ENCODE results near the gene LRRC4B.
"Not testable (repeated sequence)": the region's sequence is repeated elsewhere in the genome, so short reads cannot be mapped to it uniquely, and the experiment has no call there.

The LRRC4B gene

GRCh38 chr19:50537306-50537685 is 30.9 kb downstream of the LRRC4B start:
- ChIA-PET POLR2A (ENCODE audit: low non-redundant PET) (no interaction called here), CTCF (interaction anchor here (0.6 to 2.6 kb wide), 14 partner anchors 8 to 486 kb away, joined by 3 to 23 read pairs (median 4); no protein-coding TSS in a partner anchor)
- no peak overlapping the region for H3K27ac ChIP-seq
- TF ChIP-seq CTCF (conservative IDR thresholded peaks at IDR 0.05; ENCODE audit: low read depth) = no peak
- DNase-seq (ENCODE audit: low spot score) = no peak

- POLR2A ChIA-PET (ENCODE audit: low non-redundant PET) = no interaction called here
- no peak overlapping the region for H3K27ac ChIP-seq
- no peak for TF ChIP-seq CTCF (conservative IDR thresholded peaks at IDR 0.05; ENCODE audit: low read depth)
- DNase-seq (ENCODE audit: low spot score) = no peak
- CTCF ChIA-PET = interaction anchor here (0.6 to 2.6 kb wide), 5 partner anchors 20 to 188 kb away, joined by 3 to 23 read pairs (median 5); no protein-coding TSS in a partner anchor
Measured at GRCh38 chr19:50536662-50537305, 31.5 kb downstream of the LRRC4B start.

DNA sequence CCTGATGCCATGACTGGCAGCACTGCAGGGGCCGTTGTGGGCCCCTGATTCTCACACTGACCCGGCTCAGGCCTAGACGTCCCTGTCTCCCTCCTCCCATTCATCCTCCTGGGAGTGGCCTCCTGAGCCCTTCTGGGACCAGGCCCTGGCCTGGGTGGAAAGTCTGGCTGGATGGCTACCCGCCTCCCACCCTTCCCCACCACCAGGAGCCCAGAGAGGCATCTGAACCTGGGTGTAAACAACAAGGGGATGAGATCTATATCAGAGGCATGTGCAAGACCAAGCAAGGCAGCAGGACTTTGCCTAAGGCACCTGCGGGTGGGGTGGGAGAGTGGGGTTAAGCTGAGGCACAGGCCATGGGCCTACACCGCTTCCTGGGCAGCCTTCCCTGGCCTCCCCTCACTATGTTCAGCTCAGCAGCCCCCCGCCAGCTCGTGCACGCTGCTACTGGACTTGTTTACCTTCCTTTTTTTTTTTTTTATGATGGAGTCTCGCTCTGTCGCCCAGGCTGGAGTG is 32.5 kb downstream of the LRRC4B start:
- ChIA-PET POLR2A (ENCODE audit: low non-redundant PET) (no interaction called here), CTCF (interaction anchor here (0.7 to 2.6 kb wide), 2 partner anchors 21 to 247 kb away, joined by 4 to 23 read pairs; no protein-coding TSS in a partner anchor)
- H3K27ac ChIP-seq = no peak overlapping the region
- no peak for TF ChIP-seq CTCF (conservative IDR thresholded peaks at IDR 0.05; ENCODE audit: low read depth)
- DNase-seq (ENCODE audit: low spot score) = no peak

DNA sequence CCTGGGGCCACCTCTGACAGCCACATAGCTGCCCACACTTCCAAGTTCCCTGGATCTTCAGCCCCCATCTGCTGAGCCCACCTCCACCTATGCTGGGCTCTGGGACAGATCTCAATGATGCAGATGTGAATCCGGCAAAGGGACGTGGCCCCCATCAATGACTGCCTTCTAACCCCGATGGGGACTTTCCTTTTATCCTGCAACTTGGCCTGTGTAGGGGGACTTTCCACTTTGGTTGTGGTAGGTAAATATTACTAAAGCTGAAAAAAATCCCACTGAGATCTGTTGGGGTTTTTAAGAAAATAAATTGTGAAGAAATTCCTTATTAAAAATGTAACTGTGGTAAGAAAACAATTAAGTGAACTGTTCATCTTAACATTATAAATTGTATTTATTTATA is 33.8 kb downstream of the LRRC4B start:
- no peak for DNase-seq (ENCODE audit: low spot score)
- POLR2A ChIA-PET (ENCODE audit: low non-redundant PET) = no interaction called here
- no peak overlapping the region for H3K27ac ChIP-seq
- TF ChIP-seq CTCF (conservative IDR thresholded peaks at IDR 0.05; ENCODE audit: low read depth) = no peak
- CTCF ChIA-PET = no interaction called here

GRCh38 chr19:50532952-50533351 is 35.3 kb downstream of the LRRC4B start:
- CTCF ChIA-PET = interaction anchor here (0.5 kb wide), 1 partner anchor 28 kb away, joined by 3 read pairs; no protein-coding TSS in a partner anchor
- POLR2A ChIA-PET (ENCODE audit: low non-redundant PET) = no interaction called here
- TF ChIP-seq CTCF (conservative IDR thresholded peaks at IDR 0.05; ENCODE audit: low read depth) = no peak
- no peak overlapping the region for H3K27ac ChIP-seq
- DNase-seq (ENCODE audit: low spot score) = no peak

DNA sequence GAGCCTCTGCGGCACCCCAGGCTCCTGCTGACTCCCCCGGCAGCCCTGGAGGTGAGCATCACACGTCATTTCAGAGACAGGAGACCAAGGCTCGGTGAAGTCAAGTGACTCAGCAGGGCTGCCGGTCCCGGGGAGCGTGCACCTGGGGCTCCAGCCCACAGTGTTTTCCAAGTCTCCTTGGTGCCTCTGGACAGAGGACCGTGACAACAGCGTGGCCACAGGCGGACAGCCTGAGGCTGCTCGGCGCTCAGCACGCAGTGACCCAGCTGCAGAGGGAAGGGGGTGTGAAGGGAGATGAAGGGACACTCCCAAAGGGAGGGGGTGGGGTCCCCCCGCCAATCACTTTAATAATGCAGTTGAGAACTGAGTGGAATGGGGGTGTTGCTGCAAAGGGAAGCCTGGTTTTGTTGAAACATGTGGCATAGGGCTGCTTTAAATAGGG is 37.0 kb downstream of the LRRC4B start:
- no peak for DNase-seq (ENCODE audit: low spot score)
- no peak overlapping the region for H3K27ac ChIP-seq
- POLR2A ChIA-PET (ENCODE audit: low non-redundant PET) = no interaction called here
- TF ChIP-seq CTCF (conservative IDR thresholded peaks at IDR 0.05; ENCODE audit: low read depth) = no peak
- CTCF ChIA-PET = interaction anchor here (0.7 kb wide), 1 partner anchor 184 kb away, joined by 3 read pairs; no protein-coding TSS in a partner anchor

- CTCF ChIA-PET; POLR2A ChIA-PET (ENCODE audit: low non-redundant PET); H3K27ac ChIP-seq; DNase-seq (ENCODE audit: low spot score): not testable (repeated sequence)
Measured at GRCh38 chr19:50528052-50528451, 40.2 kb downstream of the LRRC4B start.

Data from RWPE1 (cell line).